ENCODE measurements around the gene RIT2. TPM values are rescaled to one million over a fixed set of nuclear protein-coding genes. Genes with fewer than 3 reads are reported as not detected.
A peak's percentile ranks its signal among the peaks of the same experiment; 100 is the strongest.

The RIT2 gene
- total RNA-seq, 1 donor from 2014 or later, result not detected

- no peak overlapping the region for H3K4me2 ChIP-seq
Measured at GRCh38 chr18:42745931-42746330, 369.6 kb downstream of the RIT2 start.

DNA sequence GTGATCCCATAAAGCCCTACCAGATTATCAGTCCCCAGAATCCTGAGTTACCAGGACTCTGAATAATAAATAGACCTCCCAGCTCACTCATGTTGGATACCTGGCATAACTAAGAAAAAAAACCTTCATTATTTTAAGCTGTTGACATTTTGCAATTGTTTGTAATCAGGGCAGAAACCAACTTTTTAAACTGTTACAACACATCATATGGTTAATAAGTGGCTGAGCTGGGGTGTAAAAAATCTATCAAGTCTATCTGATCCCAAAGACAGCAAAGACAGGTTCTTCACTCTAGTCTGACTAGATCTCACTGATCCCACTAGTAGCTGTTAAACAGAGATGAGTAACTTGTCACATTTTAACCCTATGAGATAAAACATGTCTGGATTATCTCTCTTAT is 370.3 kb downstream of the RIT2 start:
- Mint-ChIP-seq H3K4me1 (peaks cover 4% of the 10 kb centered on the region), H3K27me3 (ENCODE audit: insufficient read depth, low read depth) (no peaks in the 10 kb centered on the region), H3K9me3 (peaks cover 11% of the 10 kb centered on the region), H3K36me3 (no peaks in the 10 kb centered on the region), H3K27ac (no peak overlapping the region), H3K4me3 (no peak overlapping the region)
- peaks cover 3% of the 10 kb centered on the region for H3F3A ChIP-seq (ENCODE audit: low read depth)
- H3K4me1 ChIP-seq, result peaks cover 29% of the 10 kb centered on the region
- H3K27me3 ChIP-seq, result peaks cover 6% of the 10 kb centered on the region
- no peak for TF ChIP-seq EZH2 (IDR thresholded peaks at IDR 0.05)
- no peaks in the 10 kb centered on the region for H3K79me2 ChIP-seq (ENCODE audit: low read depth)
- DNase-seq (ENCODE audit: low spot score), result no peak
- H3K9me3 ChIP-seq (ENCODE audit: low read depth), result no peaks in the 10 kb centered on the region
- no peak overlapping the region for H3K4me2 ChIP-seq
- no peak overlapping the region for H3K9ac ChIP-seq
- no peak overlapping the region for H2AFZ ChIP-seq (replicated peaks)
- no peak overlapping the region for H3K4me3 ChIP-seq
- H3K36me3 ChIP-seq, result no peaks in the 10 kb centered on the region
- no peaks in the 10 kb centered on the region for H4K20me1 ChIP-seq (ENCODE audit: low read depth)
- no peak overlapping the region for H3K27ac ChIP-seq

More at GRCh38 chr18:42745931-42746330, 369.6 kb downstream of the RIT2 start:
- H3K4me3 Mint-ChIP-seq, result no peak overlapping the region
- H4K20me1 ChIP-seq (ENCODE audit: low read depth), result no peaks in the 10 kb centered on the region
- no peaks in the 10 kb centered on the region for H3K27me3 Mint-ChIP-seq (ENCODE audit: insufficient read depth, low read depth)
- DNase-seq (ENCODE audit: low spot score), result no peak
- no peak overlapping the region for H2AFZ ChIP-seq (replicated peaks)
- H3K36me3 ChIP-seq, result no peaks in the 10 kb centered on the region
- H3K9me3 ChIP-seq (ENCODE audit: low read depth), result no peaks in the 10 kb centered on the region
- H3K79me2 ChIP-seq (ENCODE audit: low read depth), result no peaks in the 10 kb centered on the region
- H3K4me1 ChIP-seq, result peaks cover 22% of the 10 kb centered on the region
- no peaks in the 10 kb centered on the region for H3K36me3 Mint-ChIP-seq
- no peak overlapping the region for H3K9ac ChIP-seq
- H3F3A ChIP-seq (ENCODE audit: low read depth), result peaks cover 3% of the 10 kb centered on the region
- H3K27me3 ChIP-seq, result peaks cover 6% of the 10 kb centered on the region
- no peak overlapping the region for H3K4me3 ChIP-seq
- no peak overlapping the region for H3K27ac ChIP-seq
- TF ChIP-seq EZH2phosphoT487 (IDR thresholded peaks at IDR 0.05), result no peak
- no peak for TF ChIP-seq EZH2 (IDR thresholded peaks at IDR 0.05)
- TF ChIP-seq, protein P1, sequence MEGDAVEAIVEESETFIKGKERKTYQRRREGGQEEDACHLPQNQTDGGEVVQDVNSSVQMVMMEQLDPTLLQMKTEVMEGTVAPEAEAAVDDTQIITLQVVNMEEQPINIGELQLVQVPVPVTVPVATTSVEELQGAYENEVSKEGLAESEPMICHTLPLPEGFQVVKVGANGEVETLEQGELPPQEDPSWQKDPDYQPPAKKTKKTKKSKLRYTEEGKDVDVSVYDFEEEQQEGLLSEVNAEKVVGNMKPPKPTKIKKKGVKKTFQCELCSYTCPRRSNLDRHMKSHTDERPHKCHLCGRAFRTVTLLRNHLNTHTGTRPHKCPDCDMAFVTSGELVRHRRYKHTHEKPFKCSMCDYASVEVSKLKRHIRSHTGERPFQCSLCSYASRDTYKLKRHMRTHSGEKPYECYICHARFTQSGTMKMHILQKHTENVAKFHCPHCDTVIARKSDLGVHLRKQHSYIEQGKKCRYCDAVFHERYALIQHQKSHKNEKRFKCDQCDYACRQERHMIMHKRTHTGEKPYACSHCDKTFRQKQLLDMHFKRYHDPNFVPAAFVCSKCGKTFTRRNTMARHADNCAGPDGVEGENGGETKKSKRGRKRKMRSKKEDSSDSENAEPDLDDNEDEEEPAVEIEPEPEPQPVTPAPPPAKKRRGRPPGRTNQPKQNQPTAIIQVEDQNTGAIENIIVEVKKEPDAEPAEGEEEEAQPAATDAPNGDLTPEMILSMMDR (IDR thresholded peaks at IDR 0.05), result no peak
- H3K4me1 Mint-ChIP-seq, result peaks cover 4% of the 10 kb centered on the region
- H3K9me3 Mint-ChIP-seq, result peaks cover 11% of the 10 kb centered on the region
- no peak overlapping the region for H3K27ac Mint-ChIP-seq

DNA sequence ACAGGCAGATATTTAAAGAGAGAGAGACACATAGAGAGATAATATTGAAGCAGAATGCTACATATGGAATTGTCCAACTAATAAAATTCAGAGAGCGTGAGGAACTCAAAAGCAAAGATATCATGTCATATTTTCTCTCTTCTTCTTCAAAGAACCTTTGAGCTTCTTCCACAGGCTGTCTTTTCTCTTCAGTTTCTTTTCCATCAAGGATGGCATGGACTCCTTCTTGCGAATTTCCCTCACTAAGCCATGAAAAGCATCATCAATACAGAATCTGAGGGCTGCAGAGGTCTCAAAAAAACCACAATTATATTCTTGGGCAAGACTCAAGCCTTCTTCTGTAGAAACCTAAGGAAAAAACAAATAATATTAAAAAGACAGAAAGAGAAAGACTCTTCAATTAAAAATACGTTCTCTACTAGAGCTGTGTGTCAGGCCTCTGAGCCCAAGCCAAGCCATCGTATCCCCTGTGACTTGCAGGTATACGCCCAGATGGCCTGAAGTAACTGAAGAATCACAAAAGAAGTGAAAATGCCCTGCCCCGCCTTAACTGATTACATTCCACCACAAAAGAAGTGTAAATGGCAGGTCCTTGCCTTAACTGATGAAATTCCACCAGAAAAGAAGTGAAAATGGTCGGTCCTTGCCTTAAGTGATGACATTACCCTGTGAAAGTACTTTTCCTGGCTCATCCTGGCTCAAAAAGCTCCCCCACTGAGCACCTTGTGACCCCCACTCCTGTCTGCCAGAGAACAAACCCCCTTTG is 371.9 kb downstream of the RIT2 start:
- Mint-ChIP-seq H3K4me1 (peaks cover 4% of the 10 kb centered on the region), H3K36me3 (no peaks in the 10 kb centered on the region), H3K9me3 (peaks cover 11% of the 10 kb centered on the region), H3K4me3 (no peak overlapping the region), H3K27me3 (ENCODE audit: insufficient read depth, low read depth) (no peaks in the 10 kb centered on the region), H3K27ac (no peak overlapping the region)
- Histone ChIP-seq H2AFZ (replicated peaks) (no peak overlapping the region), H4K20me1 (ENCODE audit: low read depth) (no peaks in the 10 kb centered on the region), H3K4me3 (no peak overlapping the region), H3K4me2 (peak overlapping the region; percentile 21), H3K36me3 (no peaks in the 10 kb centered on the region), H3K9me3 (ENCODE audit: low read depth) (no peaks in the 10 kb centered on the region), H3F3A (ENCODE audit: low read depth) (peaks cover 3% of the 10 kb centered on the region), H3K9ac (no peak overlapping the region), H3K4me1 (peaks cover 29% of the 10 kb centered on the region), H3K79me2 (ENCODE audit: low read depth) (no peaks in the 10 kb centered on the region), H3K27ac (no peak overlapping the region), H3K27me3 (peaks cover 6% of the 10 kb centered on the region)
- TF ChIP-seq EZH2phosphoT487 (IDR thresholded peaks at IDR 0.05), result no peak
- TF ChIP-seq, protein P1 (IDR thresholded peaks at IDR 0.05), result no peak
- TF ChIP-seq EZH2 (IDR thresholded peaks at IDR 0.05), result no peak
- no peak for DNase-seq (ENCODE audit: low spot score)

DNA sequence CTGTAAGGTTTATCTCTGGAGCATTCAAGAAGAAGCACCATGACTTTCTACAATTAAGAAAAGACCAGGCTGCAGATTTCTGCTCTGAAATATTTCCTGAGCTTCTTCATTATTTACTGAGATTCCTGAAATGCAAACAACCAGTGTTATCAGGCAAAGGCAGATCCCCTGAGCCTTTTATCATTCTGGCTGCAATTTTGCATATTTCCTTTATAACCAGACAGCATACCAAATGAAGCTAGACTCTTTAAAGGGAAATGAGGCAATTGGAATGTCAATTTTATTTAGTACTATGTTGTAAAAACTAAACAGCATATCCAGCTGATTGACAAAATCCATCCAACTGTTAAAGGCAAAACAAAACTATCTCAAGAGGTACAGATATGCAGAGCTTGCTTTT is 372.5 kb downstream of the RIT2 start:
- no peaks in the 10 kb centered on the region for H3K36me3 Mint-ChIP-seq
- H3K79me2 ChIP-seq (ENCODE audit: low read depth), result no peaks in the 10 kb centered on the region
- H3K9me3 Mint-ChIP-seq, result peaks cover 5% of the 10 kb centered on the region
- TF ChIP-seq EZH2 (IDR thresholded peaks at IDR 0.05) (no peak), EZH2phosphoT487 (IDR thresholded peaks at IDR 0.05) (no peak)
- TF ChIP-seq, protein P1 (IDR thresholded peaks at IDR 0.05), result no peak
- no peaks in the 10 kb centered on the region for H3K36me3 ChIP-seq
- DNase-seq (ENCODE audit: low spot score), result no peak
- H3K4me3 Mint-ChIP-seq, result no peak overlapping the region
- H3K4me1 ChIP-seq, result peaks cover 29% of the 10 kb centered on the region
- no peak overlapping the region for H3K27ac Mint-ChIP-seq
- no peaks in the 10 kb centered on the region for H3K9me3 ChIP-seq (ENCODE audit: low read depth)
- H3K4me2 ChIP-seq, result peak overlapping the region; percentile 21
- peaks cover 6% of the 10 kb centered on the region for H3K27me3 ChIP-seq
- H4K20me1 ChIP-seq (ENCODE audit: low read depth), result no peaks in the 10 kb centered on the region
- H3K27me3 Mint-ChIP-seq (ENCODE audit: insufficient read depth, low read depth), result no peaks in the 10 kb centered on the region
- H3F3A ChIP-seq (ENCODE audit: low read depth), result peaks cover 3% of the 10 kb centered on the region
- H3K4me1 Mint-ChIP-seq, result peaks cover 4% of the 10 kb centered on the region
- H3K4me3 ChIP-seq, result no peak overlapping the region
- no peak overlapping the region for H3K27ac ChIP-seq
- no peak overlapping the region for H3K9ac ChIP-seq
- H2AFZ ChIP-seq (replicated peaks), result no peak overlapping the region
